SU-DHL-6 (cell line): ENCODE data around the gene LIPE.

Experiments
- CTCF ChIP-seq: fragments of 200-600 bp; sonication (generic); IDR thresholded peaks from one replicate; pipeline ENCODE4 v1.5.1; 2017; ENCODE audit warnings: antibody characterized with exemption, mild to moderate bottlenecking, low read length, moderate library complexity; ENCODE audit not compliant: insufficient read depth, poor library complexity, severe bottlenecking
- EZH2phosphoT487 ChIP-seq: fragments of 200-600 bp; sonication (generic), shearing (Covaris generic); conservative IDR thresholded peaks from 2 replicates; pipeline ENCODE4 v1.6.1; 2018; ENCODE audit warnings: mild to moderate bottlenecking, antibody characterized with exemption, low read length, moderate library complexity, mixed read lengths

- TF ChIP-seq CTCF (no peak), EZH2phosphoT487 (no peak)
Measured at GRCh38 chr19:42402376-42403116, 24.6 kb downstream of the LIPE start.
